WTC11 (cell line): Measurements from ENCODE around the gene MRPS5. TPM values are rescaled to one million over a fixed set of nuclear protein-coding genes. Genes with fewer than 3 reads are reported as not detected.

ENCODE experiments used
- ATAC-seq: fragments of 200-7000 bp; cut with Tn5 transposase; 2 replicates; pipeline ENCODE4 v1.10.0; 2021; ENCODE audit warnings: mild to moderate bottlenecking, moderate library complexity
- CTCF ChIA-PET: fragments of 300-600 bp; sonication (Branson Sonifier 250); formaldehyde crosslinking; loops from one replicate; lab custom pipeline; 2021; ENCODE audit warnings: antibody characterized with exemption; lab: Charles Lee
- POLR2A ChIA-PET: fragments of 350-600 bp; sonication (Branson Sonifier 250); formaldehyde crosslinking; loops from one replicate; lab custom pipeline; 2021; ENCODE audit warnings: antibody characterized with exemption; lab: Charles Lee
- DNase-seq: peaks from one replicate; pipeline ENCODE4 v3.0.0; 2021; ENCODE audit warnings: low spot score
- H3K27ac Mint-ChIP-seq: 2 replicates; pipeline ENCODE4 v1.8.0; 2021; ENCODE audit warnings: mixed read lengths
- H3K27me3 Mint-ChIP-seq: 2 replicates; pipeline ENCODE4 v1.8.0; 2021; ENCODE audit warnings: low read depth, mild to moderate bottlenecking, moderate library complexity, mixed read lengths
- H3K36me3 Mint-ChIP-seq: 2 replicates; pipeline ENCODE4 v1.8.0; 2021; ENCODE audit warnings: mixed read lengths
- H3K4me1 Mint-ChIP-seq: 2 replicates; pipeline ENCODE4 v1.8.0; 2022; ENCODE audit warnings: mixed read lengths
- H3K4me3 Mint-ChIP-seq: 2 replicates; pipeline ENCODE4 v1.8.0; 2021; ENCODE audit warnings: mild to moderate bottlenecking, moderate library complexity, mixed read lengths
- H3K9me3 Mint-ChIP-seq: 2 replicates; pipeline ENCODE4 v1.8.0; 2021; ENCODE audit warnings: mixed read lengths
- ATF2 ChIP-seq: sonication (generic); formaldehyde crosslinking; IDR thresholded peaks from 2 replicates; pipeline ENCODE4 v1.8.1; 2022; ENCODE audit warnings: low read depth, missing genetic modification reagents, borderline replicate concordance
- ATF6 ChIP-seq: sonication (generic); formaldehyde crosslinking; IDR thresholded peaks from 2 replicates; pipeline ENCODE4 v1.8.1; 2023; ENCODE audit warnings: mild to moderate bottlenecking, missing genetic modification reagents
- E2F4 ChIP-seq: sonication (generic); formaldehyde crosslinking; IDR thresholded peaks from 2 replicates; pipeline ENCODE4 v1.8.1; 2022; ENCODE audit warnings: low read depth, mild to moderate bottlenecking, moderate library complexity, missing genetic modification reagents, borderline replicate concordance
- ELF4 ChIP-seq: sonication (generic); formaldehyde crosslinking; IDR thresholded peaks from 2 replicates; pipeline ENCODE4 v1.8.1; 2022; ENCODE audit warnings: low read depth, mild to moderate bottlenecking, moderate library complexity, missing genetic modification reagents
- ETV6 ChIP-seq: sonication (generic); formaldehyde crosslinking; IDR thresholded peaks from 2 replicates; pipeline ENCODE4 v1.8.1; 2022; ENCODE audit warnings: mild to moderate bottlenecking, missing genetic modification reagents
- FOXJ3 ChIP-seq: sonication (generic); formaldehyde crosslinking; IDR thresholded peaks from 2 replicates; pipeline ENCODE4 v1.9.0; 2021; ENCODE audit warnings: missing genetic modification reagents, mild to moderate bottlenecking, borderline replicate concordance
- FOXP1 ChIP-seq: sonication (generic); formaldehyde crosslinking; IDR thresholded peaks from 2 replicates; pipeline ENCODE4 v1.8.0; 2022; ENCODE audit warnings: missing genetic modification reagents, mild to moderate bottlenecking, moderate library complexity, borderline replicate concordance
- HMGA2 ChIP-seq: fragments of 250-450 bp; sonication (Bioruptor Pico); IDR thresholded peaks from 2 replicates; pipeline ENCODE4 v1.4.0; 2021; ENCODE audit warnings: mild to moderate bottlenecking, moderate library complexity
- IRF2 ChIP-seq: sonication (generic); formaldehyde crosslinking; IDR thresholded peaks from 2 replicates; pipeline ENCODE4 v1.8.0; 2022; ENCODE audit warnings: low read depth, missing genetic modification reagents, borderline replicate concordance
- KAT7 ChIP-seq: sonication (generic); formaldehyde crosslinking; IDR thresholded peaks from 2 replicates; pipeline ENCODE4 v1.8.1; 2023; ENCODE audit warnings: missing genetic modification reagents, mild to moderate bottlenecking, borderline replicate concordance
- NFATC4 ChIP-seq: fragments of 250-450 bp; sonication (Bioruptor Pico); IDR thresholded peaks from 2 replicates; pipeline ENCODE4 v1.9.0; 2021; ENCODE audit warnings: mild to moderate bottlenecking
- NFYB ChIP-seq: sonication (generic); formaldehyde crosslinking; conservative IDR thresholded peaks from 2 replicates; pipeline ENCODE4 v1.8.0; 2022; ENCODE audit warnings: low read depth, missing genetic modification reagents
- RELA ChIP-seq: sonication (generic); formaldehyde crosslinking; IDR thresholded peaks from 2 replicates; pipeline ENCODE4 v1.8.1; 2022; ENCODE audit warnings: missing genetic modification reagents, mild to moderate bottlenecking, borderline replicate concordance
- SMAD3 ChIP-seq: sonication (generic); formaldehyde crosslinking; IDR thresholded peaks from 2 replicates; pipeline ENCODE4 v1.8.0; 2022; ENCODE audit warnings: missing genetic modification reagents, mild to moderate bottlenecking, borderline replicate concordance
- ZNF425 ChIP-seq: fragments of 250-450 bp; sonication (Bioruptor Pico); conservative IDR thresholded peaks from 2 replicates; pipeline ENCODE4 v1.9.0; 2021; ENCODE audit warnings: mild to moderate bottlenecking
- ZNF671 ChIP-seq: fragments of 250-450 bp; sonication (Bioruptor Pico); IDR thresholded peaks from 2 replicates; pipeline ENCODE4 v1.8.0; 2021; ENCODE audit warnings: mild to moderate bottlenecking
- total RNA-seq: library from RNA; stranded (reverse); gene quantifications from 3 replicates; pipeline ENCODE4 v1.2.3, GENCODE V29; 2021
- TF ChIP-seq, protein P1 (sequence below): sonication (generic); formaldehyde crosslinking; IDR thresholded peaks from 2 replicates; pipeline ENCODE4 v1.8.0; 2022; ENCODE audit warnings: mild to moderate bottlenecking, missing genetic modification reagents
- TF ChIP-seq, protein P2 (sequence below): sonication (generic); formaldehyde crosslinking; IDR thresholded peaks from 2 replicates; pipeline ENCODE4 v1.8.0; 2022; ENCODE audit warnings: mild to moderate bottlenecking, missing genetic modification reagents

The MRPS5 gene
- total RNA-seq, 1 experiment from 2014 or later, result 70.3 TPM

DNA sequence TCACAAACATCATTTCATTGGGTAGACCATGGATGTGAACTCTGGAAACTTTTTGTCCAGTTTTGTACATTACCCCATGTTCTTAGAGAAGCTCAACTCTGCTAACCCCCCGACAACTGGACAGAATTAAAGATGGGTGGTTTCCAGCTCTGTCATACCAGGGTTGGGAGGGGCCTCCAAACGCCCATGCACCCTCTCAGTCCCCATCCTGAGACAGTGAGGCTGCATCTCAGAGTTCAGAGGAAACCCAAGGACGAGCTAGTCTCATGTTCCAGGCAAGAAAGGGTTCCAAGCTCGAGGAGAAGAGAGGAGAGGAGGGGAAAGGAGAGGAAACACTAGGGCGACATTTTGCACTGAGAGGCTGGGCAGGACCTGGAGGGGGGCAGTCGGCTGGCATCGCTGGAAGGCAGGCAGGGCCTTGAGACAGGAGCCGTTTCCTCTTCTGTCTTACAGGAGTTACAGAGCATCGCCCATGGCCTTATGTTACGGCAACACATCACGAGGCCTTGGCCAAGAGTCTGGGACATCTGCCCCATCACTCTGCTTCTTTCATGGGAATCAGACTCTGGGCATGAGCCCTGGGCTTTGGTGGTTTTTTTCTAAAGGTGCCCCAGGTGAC lies 79.7 kb downstream of the MRPS5 start:
- H3K27me3 Mint-ChIP-seq, result peaks cover 5% of the 10 kb centered on the region
- DNase-seq (no peak), ATAC-seq (no peak)
- H3K9me3 Mint-ChIP-seq, result peaks cover 26% of the 10 kb centered on the region
- ChIA-PET CTCF (interaction anchor here (1.4 to 7.7 kb wide), 2 partner anchors 17 to 190 kb away, joined by 3 to 70 read pairs; partner anchors contain the start of gene MAL), POLR2A (no interaction called here)
- H3K4me1 Mint-ChIP-seq, result peaks cover 6% of the 10 kb centered on the region; the same call in 1 of the 2 replicates
- H3K36me3 Mint-ChIP-seq, result 0 out of 2 replicates have a peak, but pooled peaks cover 2% of the 10 kb centered on the region
- no peak overlapping the region for H3K4me3 Mint-ChIP-seq
- TF ChIP-seq ZNF425, result no peak
- no peak for TF ChIP-seq E2F4 (CRISPR knock-in tag)
- TF ChIP-seq, protein P1, sequence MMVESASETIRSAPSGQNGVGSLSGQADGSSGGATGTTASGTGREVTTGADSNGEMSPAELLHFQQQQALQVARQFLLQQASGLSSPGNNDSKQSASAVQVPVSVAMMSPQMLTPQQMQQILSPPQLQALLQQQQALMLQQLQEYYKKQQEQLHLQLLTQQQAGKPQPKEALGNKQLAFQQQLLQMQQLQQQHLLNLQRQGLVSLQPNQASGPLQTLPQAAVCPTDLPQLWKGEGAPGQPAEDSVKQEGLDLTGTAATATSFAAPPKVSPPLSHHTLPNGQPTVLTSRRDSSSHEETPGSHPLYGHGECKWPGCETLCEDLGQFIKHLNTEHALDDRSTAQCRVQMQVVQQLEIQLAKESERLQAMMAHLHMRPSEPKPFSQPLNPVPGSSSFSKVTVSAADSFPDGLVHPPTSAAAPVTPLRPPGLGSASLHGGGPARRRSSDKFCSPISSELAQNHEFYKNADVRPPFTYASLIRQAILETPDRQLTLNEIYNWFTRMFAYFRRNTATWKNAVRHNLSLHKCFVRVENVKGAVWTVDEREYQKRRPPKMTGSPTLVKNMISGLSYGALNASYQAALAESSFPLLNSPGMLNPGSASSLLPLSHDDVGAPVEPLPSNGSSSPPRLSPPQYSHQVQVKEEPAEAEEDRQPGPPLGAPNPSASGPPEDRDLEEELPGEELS (CRISPR knock-in tag), result no peak
- TF ChIP-seq ATF2 (CRISPR knock-in tag), result no peak
- H3K27ac Mint-ChIP-seq, result no peak overlapping the region

DNA sequence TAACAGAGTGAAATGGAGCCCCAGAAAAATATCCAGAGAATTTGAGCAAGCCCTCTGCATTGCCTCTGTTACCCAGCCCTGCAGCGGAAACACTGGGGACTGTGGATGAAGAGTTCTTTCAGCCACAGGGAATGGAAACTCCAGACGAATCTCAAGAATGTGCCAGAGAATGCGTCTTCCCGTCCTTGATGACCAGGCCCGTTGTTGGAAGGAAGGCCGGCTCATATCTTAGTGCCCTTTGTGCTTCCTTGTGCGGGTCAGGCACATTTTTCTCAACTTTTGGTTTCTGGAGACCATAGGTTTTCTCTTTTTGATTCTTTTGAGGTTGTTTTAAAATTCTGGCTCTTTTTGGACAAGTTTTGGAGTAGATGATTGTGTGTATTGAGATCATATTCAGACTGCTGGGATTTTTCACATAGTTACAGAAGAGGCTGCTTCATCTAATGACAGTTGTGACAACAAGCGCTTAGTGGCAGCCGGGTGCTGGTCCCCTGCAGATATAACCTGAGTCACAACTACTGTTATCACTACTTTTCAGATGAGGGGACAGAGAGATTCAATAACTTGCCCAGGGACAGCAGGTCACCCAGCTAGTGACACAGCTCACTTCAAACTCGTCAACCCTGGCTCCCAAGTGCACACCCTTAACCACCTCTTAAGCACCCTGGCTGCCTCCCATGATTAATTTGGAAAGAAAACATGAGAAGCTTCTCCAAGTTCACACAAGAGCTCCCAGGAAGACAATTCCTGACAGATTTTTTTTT lies 80.4 kb downstream of the MRPS5 start:
- no peak for DNase-seq
- Mint-ChIP-seq H3K36me3 (0 out of 2 replicates have a peak, but pooled peaks cover 2% of the 10 kb centered on the region), H3K4me3 (no peak overlapping the region), H3K27ac (no peak overlapping the region), H3K4me1 (0 out of 2 replicates have a peak, but pooled peaks cover 6% of the 10 kb centered on the region), H3K9me3 (peaks cover 33% of the 10 kb centered on the region), H3K27me3 (peaks cover 5% of the 10 kb centered on the region)
- CTCF ChIA-PET, result interaction anchor here (0.7 to 7.7 kb wide), 7 partner anchors 13 to 190 kb away, joined by 3 to 70 read pairs (median 6); partner anchors contain the start of gene MAL
- POLR2A ChIA-PET, result no interaction called here
- ATAC-seq, result no peak
- TF ChIP-seq ELF4 (CRISPR knock-in tag) (no peak), RELA (CRISPR knock-in tag) (no peak), HMGA2 (CRISPR knock-in tag) (no peak), NFATC4 (CRISPR knock-in tag) (no peak), FOXJ3 (CRISPR knock-in tag) (no peak), SMAD3 (CRISPR knock-in tag) (no peak), ZNF671 (no peak), IRF2 (no peak), ETV6 (CRISPR knock-in tag) (no peak), FOXP1 (CRISPR knock-in tag) (no peak), ZNF425 (no peak), E2F4 (CRISPR knock-in tag) (no peak), NFYB (CRISPR knock-in tag) (no peak), KAT7 (CRISPR knock-in tag) (no peak), ATF6 (CRISPR knock-in tag) (no peak)
- TF ChIP-seq, protein P2, sequence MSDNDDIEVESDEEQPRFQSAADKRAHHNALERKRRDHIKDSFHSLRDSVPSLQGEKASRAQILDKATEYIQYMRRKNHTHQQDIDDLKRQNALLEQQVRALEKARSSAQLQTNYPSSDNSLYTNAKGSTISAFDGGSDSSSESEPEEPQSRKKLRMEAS (CRISPR knock-in tag), result no peak
